ENCODE results near the gene GTF2A1. TPM values are rescaled to one million over a fixed set of nuclear protein-coding genes. Genes with fewer than 3 reads are reported as not detected.
A peak's percentile ranks its signal among the peaks of the same experiment; 100 is the strongest.

Gene GTF2A1
- total and polyA plus RNA-seq, 2 donors from 2014 or later: 4.7 to 27.0 TPM

- intact Hi-C loops (cut with DNase I): no loop called here
- Histone ChIP-seq H3K4me3 (ENCODE audit: low read length in 3 of 3) (peak overlapping the region; percentile 79 to 82 (median 81)), H3K4me1 (ENCODE audit: control insufficient read depth in 2 of 3, insufficient read depth in 2 of 3, low read depth in 1 of 3, low read length in 3 of 3) (peaks cover 0 to 8% (median 7%) of the 10 kb centered on the region in 3 donors), H3K9ac (ENCODE audit: low read length in 3 of 3) (peak overlapping the region; percentile 50 to 85 (median 81)), H3K27ac (ENCODE audit: low read depth in 2 of 2, low read length in 2 of 2) (peak overlapping the region; percentile 81 to 98), H3K36me3 (ENCODE audit: control insufficient read depth in 2 of 3, insufficient read depth in 3 of 3, low read length in 3 of 3) (no peaks in the 10 kb centered on the region), H3K27me3 (ENCODE audit: control insufficient read depth, insufficient read depth, low read length) (no peaks in the 10 kb centered on the region), H3K9me3 (ENCODE audit: control insufficient read depth in 2 of 3, insufficient read depth in 1 of 3, low read length in 3 of 3) (no peaks in the 10 kb centered on the region)
- peak; percentile 29 for FAIRE-seq
- DNase-seq: peak; percentile 92 to 97 (median 96)
- TF ChIP-seq CTCF (IDR thresholded peaks at IDR 0.05; ENCODE audit: borderline replicate concordance, extremely low read depth, insufficient read depth): peak; percentile 80
These were observed 50.5 kb downstream of the GTF2A1 start for GRCh38 chr14:81170104-81170828.

- Histone ChIP-seq H3K9me3 (ENCODE audit: control insufficient read depth in 2 of 3, insufficient read depth in 1 of 3, low read length in 3 of 3) (no peaks in the 10 kb centered on the region), H3K36me3 (ENCODE audit: control insufficient read depth in 2 of 3, insufficient read depth in 3 of 3, low read length in 3 of 3) (no peaks in the 10 kb centered on the region), H3K27me3 (ENCODE audit: control insufficient read depth, insufficient read depth, low read length) (no peaks in the 10 kb centered on the region), H3K27ac (ENCODE audit: low read depth in 2 of 2, low read length in 2 of 2) (peak overlapping the region; percentile 81 to 98), H3K4me1 (ENCODE audit: control insufficient read depth in 2 of 3, insufficient read depth in 2 of 3, low read depth in 1 of 3, low read length in 3 of 3) (peaks cover 0 to 8% (median 7%) of the 10 kb centered on the region in 3 donors), H3K4me3 (ENCODE audit: low read length in 3 of 3) (peak overlapping the region; percentile 79 to 82 (median 81)), H3K9ac (ENCODE audit: low read length in 3 of 3) (peak overlapping the region; percentile 50 to 85 (median 81))
- no peak for FAIRE-seq
- no peak for TF ChIP-seq CTCF (IDR thresholded peaks at IDR 0.05; ENCODE audit: borderline replicate concordance, extremely low read depth, insufficient read depth)
- DNase-seq: peak in 3 of 5 donors; percentile 20 to 86 (median 45)
- intact Hi-C loops (cut with DNase I): no loop called here
These were observed 51.1 kb downstream of the GTF2A1 start for GRCh38 chr14:81169711-81170103.

GRCh38 chr14:81169267-81169666 is 51.5 kb downstream of the GTF2A1 start:
- Histone ChIP-seq H3K9me3 (ENCODE audit: control insufficient read depth in 2 of 3, insufficient read depth in 1 of 3, low read length in 3 of 3) (no peaks in the 10 kb centered on the region), H3K9ac (ENCODE audit: low read length in 3 of 3) (peak overlapping the region in 2 of 3 donors; percentile 81 to 85)

More at GRCh38 chr14:81169267-81169666, 51.5 kb downstream of the GTF2A1 start:
- Histone ChIP-seq H3K27me3 (ENCODE audit: control insufficient read depth, insufficient read depth, low read length) (no peaks in the 10 kb centered on the region), H3K4me3 (ENCODE audit: low read length in 3 of 3) (peak overlapping the region; percentile 79 to 82 (median 81)), H3K36me3 (ENCODE audit: control insufficient read depth in 2 of 3, insufficient read depth in 3 of 3, low read length in 3 of 3) (no peaks in the 10 kb centered on the region), H3K4me1 (ENCODE audit: control insufficient read depth in 2 of 3, insufficient read depth in 2 of 3, low read depth in 1 of 3, low read length in 3 of 3) (peaks cover 0 to 8% (median 7%) of the 10 kb centered on the region in 3 donors), H3K27ac (ENCODE audit: low read depth in 2 of 2, low read length in 2 of 2) (peak overlapping the region; percentile 81 to 98)
- DNase-seq: no peak
- no peak for FAIRE-seq
- intact Hi-C loops (cut with DNase I): no loop called here
- no peak for TF ChIP-seq CTCF (IDR thresholded peaks at IDR 0.05; ENCODE audit: borderline replicate concordance, extremely low read depth, insufficient read depth)

All from kidney (tissue), 14 donors.